Endodermal cell (in vitro differentiated cells): Measurements from ENCODE around the gene SLC1A7. TPM values are rescaled to one million over a fixed set of nuclear protein-coding genes. Genes with fewer than 3 reads are reported as not detected.

Experiments used
- DNase-seq: peaks from one replicate; pipeline ENCODE4 v3.0.0-alpha.2; 2017
- H3K27ac ChIP-seq: 2 replicates; pipeline ENCODE4 v1.5.1; 2013; ENCODE audit warnings: mild to moderate bottlenecking, low read depth, low read length, moderate library complexity
- H3K27me3 ChIP-seq: 2 replicates; pipeline ENCODE4 v1.6.1; 2013; ENCODE audit warnings: mild to moderate bottlenecking, low read length, moderate library complexity; ENCODE audit not compliant: insufficient read depth, control insufficient read depth, poor library complexity, severe bottlenecking
- H3K36me3 ChIP-seq: 2 replicates; pipeline ENCODE4 v1.7.0; 2013; ENCODE audit warnings: mild to moderate bottlenecking, low read length, moderate library complexity; ENCODE audit not compliant: control insufficient read depth, insufficient read depth
- H3K4me1 ChIP-seq: one replicate; pipeline ENCODE4 v1.7.0; 2013; ENCODE audit warnings: low read length; ENCODE audit not compliant: control insufficient read depth, insufficient read depth
- H3K4me3 ChIP-seq: 2 replicates; pipeline ENCODE4 v1.5.1; 2013; ENCODE audit warnings: mild to moderate bottlenecking, low read length, moderate library complexity
- H3K9ac ChIP-seq: 2 replicates; pipeline ENCODE4 v1.6.1; 2013; ENCODE audit warnings: mild to moderate bottlenecking, low read length, moderate library complexity; ENCODE audit not compliant: poor library complexity, severe bottlenecking; ENCODE audit errors: extremely low read depth
- H3K9me3 ChIP-seq: 2 replicates; pipeline ENCODE4 v1.6.1; 2013; ENCODE audit warnings: mild to moderate bottlenecking, low read length, moderate library complexity; ENCODE audit not compliant: control insufficient read depth
- H3K27ac Mint-ChIP-seq: 2 replicates; pipeline ENCODE4 v1.8.0; 2020; ENCODE audit warnings: mixed read lengths
- H3K27me3 Mint-ChIP-seq: 2 replicates; pipeline ENCODE4 v1.8.0; 2021; ENCODE audit warnings: mild to moderate bottlenecking, mixed read lengths; ENCODE audit not compliant: insufficient read depth
- H3K36me3 Mint-ChIP-seq: 2 replicates; pipeline ENCODE4 v1.8.0; 2020; ENCODE audit warnings: low read depth, mixed read lengths
- H3K4me1 Mint-ChIP-seq: 2 replicates; pipeline ENCODE4 v1.8.0; 2020; ENCODE audit warnings: mixed read lengths
- H3K4me3 Mint-ChIP-seq: 2 replicates; pipeline ENCODE4 v1.8.0; 2020; ENCODE audit warnings: mild to moderate bottlenecking, moderate library complexity, mixed read lengths
- H3K9me3 Mint-ChIP-seq: 2 replicates; pipeline ENCODE4 v1.8.0; 2020; ENCODE audit warnings: mild to moderate bottlenecking, mixed read lengths
- CTCF ChIP-seq: fragments of 200-600 bp; sonication (generic); conservative IDR thresholded peaks from 2 replicates; pipeline ENCODE4 v1.5.0; 2021; ENCODE audit warnings: antibody characterized with exemption, mild to moderate bottlenecking
- WGBS, 2 experiments: methylation state at CpG; one replicate each; pipeline versions ENCODE4 v1.1.5 to v1.1.7; 2013; ENCODE audit warnings: missing lambda C conversion rate in 2 of 2, mixed read lengths in 1 of 2; ENCODE audit not compliant: insufficient coverage in 1 of 2, insufficient read length in 1 of 2; 5-methylcytosine and 5-hydroxymethylcytosine counted together
- total RNA-seq, 2 donors: library from RNA; stranded (reverse); fragmentation: NEBNext Ultra II Directional in 1 of 2; extraction: Animal tissue kit (Norgen Biotek cat#: 25700) in 1 of 2; gene quantifications; 2 replicates in 1 of 2; 3 replicates in 1 of 2; pipeline ENCODE4 v1.2.1, GENCODE V29; 2021

The SLC1A7 gene
- total RNA-seq, 2 donors from 2014 or later: 1.7 to 2.3 TPM

GRCh38 chr1:53078333-53079101 lies 63.9 kb downstream of the SLC1A7 start:
- H3K36me3 ChIP-seq: no peaks in the 10 kb centered on the region
- H3K4me3 ChIP-seq: no peak overlapping the region
- peaks cover 4% of the 10 kb centered on the region for H3K4me1 ChIP-seq
- DNase-seq: no peak
- H3K27ac Mint-ChIP-seq: no peak overlapping the region
- no peaks in the 10 kb centered on the region for H3K9me3 Mint-ChIP-seq
- TF ChIP-seq CTCF: no peak
- WGBS, 2 experiments: 94 to 96% methylated on average over 37 to 46 of the region's 46 CpGs
- no peaks in the 10 kb centered on the region for H3K9me3 ChIP-seq
- no peak overlapping the region for H3K4me3 Mint-ChIP-seq
- H3K27me3 Mint-ChIP-seq: peaks cover 16% of the 10 kb centered on the region
- H3K4me1 Mint-ChIP-seq: peaks cover 20% of the 10 kb centered on the region
- H3K36me3 Mint-ChIP-seq: no peaks in the 10 kb centered on the region
- no peak overlapping the region for H3K9ac ChIP-seq
- no peaks in the 10 kb centered on the region for H3K27me3 ChIP-seq
- H3K27ac ChIP-seq: no peak overlapping the region

- Mint-ChIP-seq H3K27ac (no peak overlapping the region), H3K27me3 (peaks cover 12% of the 10 kb centered on the region), H3K4me3 (no peak overlapping the region)
These were observed 64.9 kb downstream of the SLC1A7 start for GRCh38 chr1:53077599-53077965.

GRCh38 chr1:53076721-53077598 lies 65.5 kb downstream of the SLC1A7 start:
- H3K4me1 ChIP-seq: peaks cover under 1% of the 10 kb centered on the region
- no peak overlapping the region for H3K4me3 ChIP-seq
- Mint-ChIP-seq H3K36me3 (no peaks in the 10 kb centered on the region), H3K27me3 (peaks cover 12% of the 10 kb centered on the region), H3K27ac (no peak overlapping the region), H3K9me3 (no peaks in the 10 kb centered on the region), H3K4me1 (peaks cover 4% of the 10 kb centered on the region), H3K4me3 (no peak overlapping the region)
- WGBS, 2 experiments: 84 to 93% methylated on average over 10 to 19 of the region's 19 CpGs
- no peak overlapping the region for H3K9ac ChIP-seq
- H3K36me3 ChIP-seq: no peaks in the 10 kb centered on the region
- no peak overlapping the region for H3K27ac ChIP-seq
- no peak for DNase-seq
- no peaks in the 10 kb centered on the region for H3K27me3 ChIP-seq
- H3K9me3 ChIP-seq: no peaks in the 10 kb centered on the region
- no peak for TF ChIP-seq CTCF

More at GRCh38 chr1:53077599-53077965, 64.9 kb downstream of the SLC1A7 start:
- Histone ChIP-seq H3K4me1 (peaks cover 4% of the 10 kb centered on the region), H3K27ac (no peak overlapping the region), H3K9ac (no peak overlapping the region), H3K27me3 (no peaks in the 10 kb centered on the region), H3K9me3 (no peaks in the 10 kb centered on the region), H3K36me3 (no peaks in the 10 kb centered on the region), H3K4me3 (no peak overlapping the region)
- H3K4me1 Mint-ChIP-seq: peaks cover 10% of the 10 kb centered on the region
- no peak for DNase-seq
- H3K36me3 Mint-ChIP-seq: no peaks in the 10 kb centered on the region
- WGBS, 2 experiments: 94% methylated on average over 10 to 13 of the region's 13 CpGs
- TF ChIP-seq CTCF: no peak
- no peaks in the 10 kb centered on the region for H3K9me3 Mint-ChIP-seq
